ENCODE measurements around the gene TBC1D24.
A peak's percentile ranks its signal among the peaks of the same experiment; 100 is the strongest.
"Not testable (repeated sequence)": the region's sequence is repeated elsewhere in the genome, so short reads cannot be mapped to it uniquely, and the experiment has no call there.

The TBC1D24 gene

DNA sequence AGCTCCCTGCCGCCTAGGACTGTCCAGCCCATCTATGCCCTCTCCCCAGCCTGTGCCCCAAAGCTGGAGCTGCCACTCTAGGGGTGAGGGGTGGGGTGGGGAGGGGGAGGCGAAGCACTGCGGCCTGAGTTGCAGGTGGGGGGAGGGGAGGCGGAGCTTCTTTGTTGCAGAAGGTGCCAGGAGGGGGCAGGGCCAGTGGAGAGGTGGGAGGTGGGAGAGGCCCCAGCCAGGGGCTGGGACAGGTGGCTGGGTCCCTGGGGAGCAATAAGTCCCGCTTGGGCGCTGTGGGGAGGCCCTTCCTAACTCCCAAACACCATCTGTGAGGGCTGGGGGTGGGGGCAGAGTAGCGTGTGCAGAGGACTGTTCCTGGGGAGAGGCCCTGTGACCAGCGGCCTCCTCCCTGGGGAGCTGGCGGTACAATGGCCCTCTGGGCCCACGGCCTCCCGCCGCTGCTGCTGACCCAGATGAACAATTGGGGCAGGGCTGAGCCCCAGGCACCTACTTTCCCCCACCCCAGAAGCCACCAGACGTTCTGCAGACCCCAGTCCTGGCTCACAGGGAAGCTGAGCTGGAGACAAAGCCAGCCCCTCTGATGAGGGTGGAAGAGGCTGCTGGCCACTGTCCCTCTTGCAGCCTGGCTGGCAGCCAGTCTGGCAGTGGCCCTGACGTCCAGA, 6.1 kb upstream of the TBC1D24 start:
- no peak for DNase-seq (ENCODE audit: low read depth in 2 of 2)

DNA sequence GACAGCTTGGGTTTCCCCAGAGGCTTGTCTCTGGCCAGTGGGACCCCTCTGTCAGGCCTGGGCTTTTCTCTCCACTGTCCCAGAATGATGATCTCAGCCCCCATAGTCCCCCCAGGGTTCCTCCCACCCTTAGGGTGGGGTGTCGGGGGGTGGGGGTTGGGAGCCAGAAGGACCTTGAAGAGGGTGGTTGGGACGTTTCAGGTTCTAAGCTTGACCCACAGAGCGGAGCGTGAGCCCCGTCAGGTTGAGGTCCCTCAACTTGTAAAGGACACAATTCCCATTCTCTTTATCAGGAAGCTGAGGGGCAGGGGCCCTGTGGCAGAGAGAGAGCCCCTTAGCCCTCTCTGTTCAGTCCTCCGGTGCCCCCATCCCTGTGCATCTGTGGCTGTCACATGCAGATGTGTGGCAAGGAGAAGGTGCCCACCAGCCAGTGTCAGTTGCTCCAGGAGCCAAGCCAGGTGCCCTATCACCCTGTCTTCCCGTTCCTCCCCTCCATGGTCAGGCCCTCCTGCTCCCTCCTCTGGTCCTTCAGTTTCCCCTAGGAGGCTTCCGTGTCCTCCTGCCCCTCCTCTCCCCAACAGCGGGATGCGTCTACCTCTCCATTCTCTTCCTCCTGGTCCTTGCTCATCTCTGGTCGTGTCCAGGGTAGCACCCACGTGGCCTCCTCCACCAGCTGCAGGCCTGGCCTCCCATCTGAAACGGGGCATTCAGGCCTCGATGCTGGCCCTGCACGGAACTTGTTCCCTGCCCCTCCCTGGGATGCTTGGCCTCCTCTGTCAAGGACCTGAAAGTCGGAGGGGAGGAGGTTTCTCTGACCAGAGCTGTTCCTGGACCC, 5.3 kb upstream of the TBC1D24 start:
- no peak for DNase-seq (ENCODE audit: low read depth in 2 of 2)

DNA sequence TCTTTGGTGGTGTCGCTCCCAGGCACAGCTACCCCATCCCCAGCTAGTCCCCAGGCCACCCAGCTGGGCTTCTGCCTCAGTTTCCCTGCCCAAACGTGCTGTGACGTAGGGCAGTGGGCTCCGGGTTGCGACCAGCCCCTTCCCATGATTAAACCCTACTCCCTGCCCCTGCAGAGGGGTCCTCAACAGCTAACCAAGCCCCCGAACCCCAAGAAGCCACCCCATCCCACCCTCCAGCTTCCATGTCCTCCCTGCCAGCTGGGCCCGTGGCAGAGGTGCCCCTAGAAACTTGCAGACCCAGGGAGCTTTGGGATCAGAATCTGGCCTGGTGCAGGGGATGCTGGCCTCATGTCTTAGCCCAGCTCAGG, 4.7 kb upstream of the TBC1D24 start:
- DNase-seq (ENCODE audit: low read depth in 2 of 2): no peak

DNA sequence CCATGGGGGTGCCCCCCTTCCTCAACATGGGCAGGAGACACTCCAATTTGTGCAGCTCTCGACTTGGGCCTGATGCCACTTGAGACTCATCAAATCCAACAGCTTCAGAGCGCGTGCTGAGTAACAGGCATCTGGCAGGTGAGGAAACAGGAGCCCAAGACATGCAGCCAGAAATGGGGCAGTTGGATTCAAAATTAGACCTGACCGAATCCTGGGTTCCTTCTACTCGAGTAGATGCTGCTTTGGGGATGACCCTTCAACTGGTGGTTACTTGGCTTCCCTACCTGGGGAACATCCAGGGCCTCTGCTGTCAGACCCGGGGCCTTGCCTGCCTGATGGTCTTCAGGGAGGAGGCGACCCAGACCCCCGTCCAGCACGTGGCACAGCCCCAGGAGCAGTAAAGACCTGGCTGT, 4.3 kb upstream of the TBC1D24 start:
- no peak for DNase-seq (ENCODE audit: low read depth in 2 of 2)

DNA sequence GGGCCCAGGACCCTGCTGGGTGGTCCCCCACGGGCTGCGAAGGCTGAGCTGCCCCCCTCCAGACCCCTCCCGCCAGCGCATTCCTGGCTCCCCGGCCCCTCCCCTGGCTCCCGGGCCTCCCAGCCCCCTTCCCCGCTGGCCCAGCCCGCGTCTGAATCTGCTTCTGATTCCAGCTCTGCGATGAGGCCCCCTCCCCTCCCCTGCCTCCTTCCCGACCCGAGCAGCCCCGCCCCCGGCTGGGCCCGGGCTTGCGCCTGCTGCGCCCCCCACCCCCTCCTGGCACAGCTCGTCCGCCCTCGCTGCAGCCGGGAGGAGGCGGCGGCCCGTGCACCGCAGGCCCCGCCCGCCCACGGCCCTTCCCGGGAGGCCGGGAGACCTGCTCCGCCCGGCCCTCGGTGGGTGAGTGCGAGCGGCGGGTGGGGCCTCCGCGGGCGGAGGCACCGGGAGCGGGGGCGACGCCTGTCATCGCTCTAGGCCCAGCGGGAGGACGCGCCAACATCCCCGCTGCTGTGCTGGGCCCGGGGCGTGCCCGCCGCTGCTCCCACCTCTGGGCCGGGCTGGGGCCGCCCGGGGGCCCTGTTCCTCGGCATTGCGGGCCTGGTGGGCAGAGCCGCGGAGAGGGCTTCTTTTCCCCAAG, 3.8 kb upstream of the TBC1D24 start, which contains the start of gene NTN3:
TSS of gene NTN3 (plus strand) at position 282 of the 637 bp plus-strand sequence. CDS start 405 bp downstream, outside the sequence.
- no peak for DNase-seq (ENCODE audit: low read depth in 2 of 2)

DNA sequence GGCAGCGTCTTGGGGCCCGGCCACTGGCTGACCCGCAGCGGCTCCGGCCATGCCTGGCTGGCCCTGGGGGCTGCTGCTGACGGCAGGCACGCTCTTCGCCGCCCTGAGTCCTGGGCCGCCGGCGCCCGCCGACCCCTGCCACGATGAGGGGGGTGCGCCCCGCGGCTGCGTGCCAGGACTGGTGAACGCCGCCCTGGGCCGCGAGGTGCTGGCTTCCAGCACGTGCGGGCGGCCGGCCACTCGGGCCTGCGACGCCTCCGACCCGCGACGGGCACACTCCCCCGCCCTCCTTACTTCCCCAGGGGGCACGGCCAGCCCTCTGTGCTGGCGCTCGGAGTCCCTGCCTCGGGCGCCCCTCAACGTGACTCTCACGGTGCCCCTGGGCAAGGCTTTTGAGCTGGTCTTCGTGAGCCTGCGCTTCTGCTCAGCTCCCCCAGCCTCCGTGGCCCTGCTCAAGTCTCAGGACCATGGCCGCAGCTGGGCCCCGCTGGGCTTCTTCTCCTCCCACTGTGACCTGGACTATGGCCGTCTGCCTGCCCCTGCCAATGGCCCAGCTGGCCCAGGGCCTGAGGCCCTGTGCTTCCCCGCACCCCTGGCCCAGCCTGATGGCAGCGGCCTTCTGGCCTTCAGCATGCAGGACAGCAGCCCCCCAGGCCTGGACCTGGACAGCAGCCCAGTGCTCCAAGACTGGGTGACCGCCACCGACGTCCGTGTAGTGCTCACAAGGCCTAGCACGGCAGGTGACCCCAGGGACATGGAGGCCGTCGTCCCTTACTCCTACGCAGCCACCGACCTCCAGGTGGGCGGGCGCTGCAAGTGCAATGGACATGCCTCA, 3.1 kb upstream of the TBC1D24 start:
- no peak for DNase-seq (ENCODE audit: low read depth in 2 of 2)

DNA sequence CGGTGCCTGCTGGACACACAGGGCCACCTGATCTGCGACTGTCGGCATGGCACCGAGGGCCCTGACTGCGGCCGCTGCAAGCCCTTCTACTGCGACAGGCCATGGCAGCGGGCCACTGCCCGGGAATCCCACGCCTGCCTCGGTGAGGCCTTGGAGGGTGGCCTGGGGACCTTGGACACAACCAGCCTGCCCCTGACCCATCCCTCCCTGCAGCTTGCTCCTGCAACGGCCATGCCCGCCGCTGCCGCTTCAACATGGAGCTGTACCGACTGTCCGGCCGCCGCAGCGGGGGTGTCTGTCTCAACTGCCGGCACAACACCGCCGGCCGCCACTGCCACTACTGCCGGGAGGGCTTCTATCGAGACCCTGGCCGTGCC, 2.5 kb upstream of the TBC1D24 start:
- no peak for DNase-seq (ENCODE audit: low read depth in 2 of 2)

DNA sequence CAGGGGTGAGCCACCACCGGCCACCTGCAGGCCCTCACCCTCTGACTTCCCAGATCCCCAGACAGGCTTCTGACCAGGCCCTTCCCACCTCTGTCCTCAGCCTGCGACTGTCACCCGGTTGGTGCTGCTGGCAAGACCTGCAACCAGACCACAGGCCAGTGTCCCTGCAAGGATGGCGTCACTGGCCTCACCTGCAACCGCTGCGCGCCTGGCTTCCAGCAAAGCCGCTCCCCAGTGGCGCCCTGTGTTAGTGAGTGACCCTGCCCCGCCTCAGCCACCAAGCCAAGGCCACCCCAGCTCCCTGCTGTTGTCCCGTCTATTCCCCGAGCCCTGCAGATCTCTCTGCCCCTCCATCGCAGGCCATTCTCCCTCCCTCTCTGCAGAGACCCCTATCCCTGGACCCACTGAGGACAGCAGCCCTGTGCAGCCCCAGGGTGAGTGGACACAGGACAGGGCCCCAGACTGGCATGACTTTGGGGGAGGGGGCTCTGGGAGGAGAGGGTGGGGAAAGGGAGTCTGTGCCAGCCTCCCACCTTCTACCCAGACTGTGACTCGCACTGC, 2.0 kb upstream of the TBC1D24 start:
- no peak for DNase-seq (ENCODE audit: low read depth in 2 of 2)

DNA sequence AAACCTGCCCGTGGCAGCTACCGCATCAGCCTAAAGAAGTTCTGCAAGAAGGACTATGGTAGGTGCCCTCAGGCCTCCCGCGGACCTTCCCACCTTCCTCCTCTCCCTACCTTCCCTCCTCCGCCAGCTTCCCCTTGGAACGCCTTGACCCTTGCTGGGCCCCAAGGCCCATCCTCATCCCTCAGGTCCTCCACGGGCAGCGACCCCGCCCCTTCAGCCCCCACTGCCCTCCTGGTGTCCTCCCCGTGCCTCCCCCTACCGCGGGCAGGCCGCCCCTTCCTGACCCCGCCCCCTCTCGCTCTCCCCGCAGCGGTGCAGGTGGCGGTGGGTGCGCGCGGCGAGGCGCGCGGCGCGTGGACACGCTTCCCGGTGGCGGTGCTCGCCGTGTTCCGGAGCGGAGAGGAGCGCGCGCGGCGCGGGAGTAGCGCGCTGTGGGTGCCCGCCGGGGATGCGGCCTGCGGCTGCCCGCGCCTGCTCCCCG, 1.4 kb upstream of the TBC1D24 start:
- no peak for DNase-seq (ENCODE audit: low read depth in 2 of 2)

DNA sequence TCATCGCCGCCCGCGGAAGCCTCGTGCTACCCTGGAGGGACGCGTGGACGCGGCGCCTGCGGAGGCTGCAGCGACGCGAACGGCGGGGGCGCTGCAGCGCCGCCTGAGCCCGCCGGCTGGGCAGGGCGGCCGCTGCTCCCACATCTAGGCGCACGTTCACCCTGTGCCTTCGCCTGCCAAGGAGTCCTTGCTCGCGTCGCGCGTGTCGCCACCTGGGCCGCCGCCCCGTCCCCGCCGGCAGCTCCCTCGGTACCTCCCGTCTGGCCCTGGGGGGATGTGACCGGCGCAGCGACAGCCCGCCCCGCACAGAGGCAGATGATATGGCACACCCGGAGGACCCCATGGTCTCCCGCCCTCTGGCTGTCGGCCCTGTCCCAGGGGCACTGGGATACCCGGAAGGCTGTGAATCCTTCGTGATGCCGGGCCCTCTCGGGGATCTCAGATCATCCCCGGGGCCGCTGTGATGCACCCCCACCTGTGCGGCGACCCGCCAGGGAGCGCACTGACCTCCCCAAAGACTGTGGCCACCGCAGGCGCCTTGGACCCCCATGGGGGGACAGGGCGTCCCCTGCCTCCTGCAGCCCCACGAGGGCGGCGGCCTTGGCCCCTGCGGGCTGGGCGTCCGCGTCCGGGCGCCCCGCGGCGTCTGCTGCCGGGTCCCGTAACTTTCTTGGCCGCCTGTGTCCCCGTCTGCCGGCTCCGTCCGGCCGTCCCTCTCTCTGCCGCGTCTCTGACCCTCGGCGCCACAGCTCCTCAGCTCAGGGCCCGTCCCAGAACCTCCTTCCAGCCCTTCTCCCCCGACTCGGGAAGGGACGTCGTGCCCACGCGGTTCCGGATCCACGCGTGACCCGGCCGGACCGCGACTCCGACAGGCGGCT, 689 bp upstream of the TBC1D24 start:
- peak; percentile 12 to 14 for DNase-seq (ENCODE audit: low read depth in 2 of 2)

DNA sequence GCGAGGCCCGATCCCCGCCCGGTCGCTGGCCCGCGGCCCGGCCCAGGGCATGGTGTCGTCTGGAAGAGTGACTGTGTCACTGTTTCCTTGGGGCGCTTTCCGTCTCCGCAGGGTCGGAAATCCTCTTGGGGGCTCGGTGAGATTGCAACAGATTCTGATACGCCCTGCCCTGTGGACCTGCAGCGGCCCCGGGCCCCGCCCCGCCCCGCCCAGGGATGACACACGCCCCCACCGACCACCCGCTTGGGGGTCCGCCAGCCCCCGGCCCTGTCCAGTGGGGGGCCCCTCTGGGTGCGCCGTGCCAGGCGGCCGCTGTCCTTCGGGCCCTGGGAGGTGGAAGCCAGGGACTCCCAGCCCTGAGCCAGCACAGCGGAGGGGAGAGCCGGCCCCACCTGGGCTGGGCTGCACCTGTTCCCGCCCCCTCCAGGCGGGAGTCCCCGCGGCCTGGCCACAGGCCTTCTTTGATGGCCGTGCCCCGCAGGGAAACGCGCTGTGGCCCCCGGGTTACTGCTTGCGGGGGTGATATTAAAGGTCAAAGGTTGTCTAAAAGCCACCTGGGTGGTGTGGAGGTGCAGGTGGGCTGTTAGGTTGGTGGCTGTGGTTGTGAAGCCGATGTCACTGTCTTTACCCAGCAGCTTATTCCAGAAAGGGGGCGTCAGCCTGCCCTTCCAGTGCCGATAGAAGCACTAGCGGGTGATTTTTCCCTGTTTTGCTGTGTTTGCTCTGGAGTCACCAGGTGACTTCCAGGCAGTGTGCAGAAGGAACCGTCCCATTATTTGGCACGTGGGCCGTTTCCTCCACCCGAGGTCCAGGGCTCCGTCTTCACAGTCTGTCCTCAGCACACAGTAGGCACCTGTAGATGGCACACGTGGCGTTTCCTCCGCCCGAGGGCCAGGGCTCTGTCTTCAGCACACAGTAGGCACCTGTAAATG, 752 bp downstream of the TBC1D24 start:
- peak in 1 of 2 donors; percentile 21 for DNase-seq (ENCODE audit: low read depth in 2 of 2)

DNA sequence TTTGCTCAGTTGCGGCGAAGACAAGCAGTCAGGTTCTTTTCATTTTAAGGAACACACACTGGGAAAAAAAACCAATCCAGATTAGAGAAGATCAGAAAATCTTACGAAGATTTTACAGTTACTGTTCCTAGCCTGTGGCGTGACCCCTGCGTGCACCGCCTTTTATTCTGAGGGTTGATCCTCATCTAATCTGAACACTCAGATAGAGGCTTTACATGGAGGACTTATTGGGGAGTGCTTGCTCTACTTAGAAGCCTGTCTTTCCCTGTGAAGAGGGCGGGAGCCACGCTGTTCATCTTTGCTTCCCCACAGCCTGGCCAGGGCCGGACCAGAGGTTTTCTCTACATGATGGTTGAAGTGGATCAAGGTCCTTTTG, 1.4 kb downstream of the TBC1D24 start:
- no peak for DNase-seq (ENCODE audit: low read depth in 2 of 2)

DNA sequence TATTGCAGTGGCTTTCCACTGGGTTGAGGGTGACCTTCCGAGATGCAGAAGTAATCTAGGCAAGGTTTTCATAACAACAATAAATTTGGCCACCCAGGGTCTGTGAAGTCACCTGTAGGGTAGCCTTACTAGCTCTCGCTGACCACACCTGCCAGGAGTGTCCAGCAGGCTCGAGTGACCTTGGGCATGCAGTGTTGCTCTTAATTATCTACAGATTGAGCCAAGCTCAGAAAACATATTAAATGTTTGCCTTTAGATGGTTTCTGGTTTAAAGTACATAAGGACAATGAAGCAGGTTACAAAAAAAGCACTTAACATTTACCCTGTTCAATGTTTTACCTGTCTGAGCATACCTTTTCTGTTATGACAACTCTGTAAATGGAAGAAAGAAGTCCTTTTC, 1.8 kb downstream of the TBC1D24 start:
- DNase-seq (ENCODE audit: low read depth in 2 of 2): no peak

DNA sequence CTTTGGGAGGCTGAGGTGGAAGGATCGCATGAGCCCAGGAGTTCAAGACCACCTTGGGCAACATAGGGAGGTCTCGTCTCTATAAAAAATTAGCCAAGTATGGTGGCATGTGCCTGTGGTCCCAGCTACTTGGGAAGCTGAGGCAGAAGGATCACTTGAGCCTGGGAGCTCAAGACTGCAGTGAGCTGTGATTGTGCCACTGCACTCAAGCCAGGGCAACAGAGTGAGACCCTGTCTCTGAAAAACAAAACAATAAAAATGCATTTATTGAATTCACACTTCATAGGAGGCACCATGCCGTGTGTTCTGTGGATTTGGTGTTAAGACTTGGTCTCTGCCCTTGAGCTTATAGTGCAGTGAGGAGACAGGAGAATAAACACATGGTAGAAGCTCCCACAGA, 2.4 kb downstream of the TBC1D24 start:
- DNase-seq (ENCODE audit: low read depth in 2 of 2): no peak

DNA sequence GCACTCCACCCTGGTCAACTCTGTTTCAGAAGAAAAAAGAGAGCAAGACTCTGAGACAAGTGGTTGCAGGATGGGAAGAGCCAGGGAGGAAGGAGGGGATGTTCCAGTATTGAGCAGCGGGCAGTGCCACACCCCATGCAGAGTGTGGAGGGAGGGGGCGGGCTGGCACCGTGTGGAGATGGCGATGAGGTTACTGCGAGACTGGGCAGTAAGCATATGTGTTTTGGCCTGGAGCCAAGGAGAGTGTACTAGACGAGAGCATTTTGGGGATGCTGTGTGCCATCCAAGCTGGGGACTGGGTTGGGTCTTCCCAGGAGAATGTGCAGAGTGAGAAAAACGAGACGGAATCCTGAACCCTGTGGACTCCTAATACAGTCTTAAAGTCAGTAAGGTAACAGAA, 3.4 kb downstream of the TBC1D24 start:
- DNase-seq (ENCODE audit: low read depth in 2 of 2): no peak

DNA sequence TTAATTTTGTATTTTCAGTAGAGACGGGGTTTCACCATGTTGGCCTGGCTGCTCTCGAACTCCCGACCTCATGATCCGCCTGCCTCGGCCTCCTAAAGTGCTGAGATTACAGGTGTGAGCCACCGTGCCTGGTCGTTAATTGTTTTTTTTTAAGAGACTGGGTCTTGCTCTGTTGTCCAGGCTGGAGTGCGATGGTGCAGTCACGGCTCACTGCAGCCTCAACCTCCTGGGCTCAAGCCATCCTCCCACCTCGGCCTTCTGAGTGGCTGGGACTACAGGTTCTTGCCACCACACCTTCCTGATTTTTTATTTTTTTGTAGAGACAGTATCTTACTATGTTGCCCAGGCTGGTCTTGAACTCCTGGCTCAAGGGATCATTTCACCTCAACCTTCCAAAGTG, 5.1 kb downstream of the TBC1D24 start:
- not testable (repeated sequence) for DNase-seq (ENCODE audit: low read depth in 2 of 2)

DNA sequence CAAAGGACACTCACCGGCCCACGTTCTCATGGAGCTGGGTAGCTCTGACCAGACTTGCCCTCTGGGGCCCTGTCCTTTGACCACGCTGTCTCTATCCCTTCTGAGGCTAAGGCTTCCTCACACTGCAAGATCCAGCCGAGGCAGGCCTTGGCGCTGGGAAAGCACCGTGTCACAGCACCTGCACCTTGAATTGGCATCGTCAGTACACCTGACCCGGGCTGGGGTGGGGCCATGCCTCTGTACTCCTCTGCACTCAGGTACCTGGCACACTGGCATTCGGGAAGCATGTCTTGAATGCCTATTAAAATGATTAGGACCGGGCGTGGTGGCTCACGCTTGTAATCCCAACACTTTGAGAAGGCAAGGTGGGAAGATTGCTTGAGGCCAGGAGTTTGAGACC, 6.0 kb downstream of the TBC1D24 start:
- no peak for DNase-seq (ENCODE audit: low read depth in 2 of 2)

DNA sequence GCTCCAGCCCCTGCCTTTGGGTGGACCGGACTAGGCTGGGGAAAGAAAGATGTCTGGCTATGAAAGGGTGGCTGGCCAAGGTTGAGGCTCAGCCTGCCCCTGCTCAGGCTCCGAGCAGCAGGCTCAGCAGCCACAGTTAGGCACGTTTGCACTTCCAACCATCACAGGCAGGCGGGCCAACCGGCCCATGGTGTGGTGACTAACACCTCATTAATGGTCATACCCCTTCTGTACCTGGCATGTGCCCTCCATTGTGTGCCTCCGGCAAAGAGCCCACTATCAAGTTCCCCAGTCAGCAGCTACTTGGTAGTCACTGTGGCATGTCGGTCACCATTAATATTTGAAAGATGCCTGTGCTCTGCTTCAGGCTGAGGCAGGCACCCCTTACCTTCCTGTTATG, 6.7 kb downstream of the TBC1D24 start:
- no peak for DNase-seq (ENCODE audit: low read depth in 2 of 2)

DNA sequence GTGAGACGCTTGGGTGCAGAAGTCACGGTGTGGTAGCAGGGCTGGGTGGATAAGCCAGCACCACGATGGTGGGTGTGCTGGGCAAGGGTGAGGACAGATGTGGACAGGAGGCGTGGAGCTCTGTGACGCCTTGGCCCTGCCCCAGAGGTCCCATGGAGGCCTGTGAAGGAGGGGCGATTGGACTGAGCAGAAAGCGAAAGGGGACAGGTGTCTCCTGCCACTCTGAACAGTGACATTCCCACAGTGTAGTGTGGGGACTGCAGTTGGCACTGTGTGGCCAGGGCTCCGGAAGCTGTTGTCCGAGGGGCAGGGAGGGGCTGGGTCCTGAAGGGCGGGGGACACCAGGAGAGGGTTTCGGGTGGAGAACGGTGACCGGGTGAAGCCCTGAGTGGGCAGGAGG, 7.3 kb downstream of the TBC1D24 start:
- DNase-seq (ENCODE audit: low read depth in 2 of 2): no peak
